GM12801 (cell line): ENCODE results near the gene ABO.

ENCODE experiments used
- CTCF ChIP-seq: IDR thresholded peaks from one replicate; pipeline ENCODE4 v1.5.1; 2011; ENCODE audit warnings: control low read depth; ENCODE audit not compliant: insufficient read length; ENCODE audit errors: extremely low read depth

The ABO gene

GRCh38 chr9:133282464-133283238, 7.7 kb upstream of the ABO start:
- TF ChIP-seq CTCF, result no peak

- TF ChIP-seq CTCF, result no peak
These were observed 5.4 kb upstream of the ABO start for GRCh38 chr9:133280392-133280791.

GRCh38 chr9:133278161-133279114, 3.4 kb upstream of the ABO start:
- TF ChIP-seq CTCF, result no peak

GRCh38 chr9:133277467-133277866, 2.5 kb upstream of the ABO start:
- no peak for TF ChIP-seq CTCF

GRCh38 chr9:133276923-133277322, 1.9 kb upstream of the ABO start:
- no peak for TF ChIP-seq CTCF

- TF ChIP-seq CTCF, result no peak
These were observed 1.2 kb upstream of the ABO start for GRCh38 chr9:133276001-133276884.
